Middle frontal gyrus (tissue), 1 donor: Measurements from ENCODE around the gene VIM.

Experiments used
- DNase-seq: peaks from one replicate; pipeline ENCODE4 v3.0.0-alpha.2; 2015; ENCODE audit warnings: low spot score; ENCODE audit errors: extremely low spot score

The VIM gene

DNA sequence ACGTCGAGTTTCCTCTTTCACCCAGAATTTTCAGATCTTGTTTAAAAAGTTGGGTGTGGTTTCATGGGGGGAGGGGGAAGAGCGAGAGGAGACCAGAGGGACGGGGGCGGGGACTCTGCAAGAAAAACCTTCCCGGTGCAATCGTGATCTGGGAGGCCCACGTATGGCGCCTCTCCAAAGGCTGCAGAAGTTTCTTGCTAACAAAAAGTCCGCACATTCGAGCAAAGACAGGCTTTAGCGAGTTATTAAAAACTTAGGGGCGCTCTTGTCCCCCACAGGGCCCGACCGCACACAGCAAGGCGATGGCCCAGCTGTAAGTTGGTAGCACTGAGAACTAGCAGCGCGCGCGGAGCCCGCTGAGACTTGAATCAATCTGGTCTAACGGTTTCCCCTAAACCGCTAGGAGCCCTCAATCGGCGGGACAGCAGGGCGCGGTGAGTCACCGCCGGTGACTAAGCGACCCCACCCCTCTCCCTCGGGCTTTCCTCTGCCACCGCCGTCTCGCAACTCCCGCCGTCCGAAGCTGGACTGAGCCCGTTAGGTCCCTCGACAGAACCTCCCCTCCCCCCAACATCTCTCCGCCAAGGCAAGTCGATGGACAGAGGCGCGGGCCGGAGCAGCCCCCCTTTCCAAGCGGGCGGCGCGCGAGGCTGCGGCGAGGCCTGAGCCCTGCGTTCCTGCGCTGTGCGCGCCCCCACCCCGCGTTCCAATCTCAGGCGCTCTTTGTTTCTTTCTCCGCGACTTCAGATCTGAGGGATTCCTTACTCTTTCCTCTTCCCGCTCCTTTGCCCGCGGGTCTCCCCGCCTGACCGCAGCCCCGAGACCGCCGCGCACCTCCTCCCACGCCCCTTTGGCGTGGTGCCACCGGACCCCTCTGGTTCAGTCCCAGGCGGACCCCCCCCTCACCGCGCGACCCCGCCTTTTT, at the start of gene VIM:
Gene VIM, plus strand, starts transcription at position 151 of the 925 bp plus-strand sequence. CDS start 1,182 bp downstream, outside the sequence.
- DNase-seq: no peak

DNA sequence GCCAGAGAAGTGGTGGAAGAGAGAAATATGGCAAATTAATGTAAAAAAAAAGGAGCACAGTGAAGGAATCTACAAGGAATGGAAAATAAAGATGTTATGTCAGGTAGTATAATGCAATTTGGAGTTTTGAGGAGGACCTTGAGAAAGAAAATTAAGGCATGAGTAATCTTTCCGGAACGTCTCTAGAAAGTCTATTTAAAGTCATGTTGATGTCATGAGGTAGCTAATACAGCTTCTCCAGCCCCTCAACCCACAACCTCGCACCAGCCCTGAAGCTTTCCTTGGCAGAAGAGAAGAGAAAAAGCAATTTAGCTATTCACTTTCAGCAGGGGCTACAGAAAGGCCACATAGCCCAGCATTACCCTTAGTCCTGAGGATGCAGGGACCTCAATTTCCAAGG, 49.0 kb upstream of the VIM start:
- no peak for DNase-seq

GRCh38 chr10:17181110-17181509, 46.9 kb upstream of the VIM start:
- DNase-seq: no peak

DNA sequence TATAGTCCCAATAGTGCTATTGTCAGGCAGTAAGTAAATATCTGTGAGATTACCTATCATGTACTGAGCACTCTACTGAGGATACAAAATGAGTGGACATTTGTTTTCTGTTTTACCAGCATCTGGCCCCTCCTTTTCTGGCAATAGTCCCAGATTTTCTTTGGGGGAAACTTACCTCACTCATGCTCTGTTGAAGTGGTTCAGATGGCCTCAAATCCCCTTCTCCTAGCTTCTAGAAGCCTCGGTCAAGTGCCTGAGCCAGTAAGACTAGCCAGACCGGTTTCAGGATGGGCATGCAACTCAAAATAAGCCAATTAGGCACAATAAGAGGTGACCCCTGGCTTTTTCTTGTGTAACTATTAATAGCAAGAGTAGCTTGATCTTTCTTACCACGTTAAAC, 46.3 kb upstream of the VIM start:
- DNase-seq: no peak

DNA sequence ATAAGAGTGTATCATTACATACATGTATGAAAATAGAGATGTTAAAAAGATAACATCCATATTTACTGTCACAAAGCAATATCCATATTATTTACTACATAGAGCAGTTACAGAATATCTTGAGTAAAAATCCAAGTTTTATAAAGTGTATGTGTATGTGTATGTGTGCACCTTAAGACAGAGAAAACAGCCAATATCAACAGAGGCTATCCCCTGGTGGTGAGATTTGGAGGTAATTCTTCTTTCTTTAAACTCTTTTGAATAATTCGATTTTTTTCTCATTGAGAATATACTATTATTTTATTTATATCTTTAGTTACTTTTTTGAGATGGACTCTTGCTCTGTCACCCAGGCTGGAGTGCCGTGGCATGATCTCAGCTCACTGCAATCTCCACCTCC, 44.9 kb upstream of the VIM start:
- DNase-seq: no peak

GRCh38 chr10:17185873-17186272, 42.2 kb upstream of the VIM start:
- DNase-seq: no peak

- no peak for DNase-seq
These were observed 39.3 kb upstream of the VIM start for GRCh38 chr10:17188644-17189172.

GRCh38 chr10:17190602-17191001, 37.4 kb upstream of the VIM start:
- no peak for DNase-seq

DNA sequence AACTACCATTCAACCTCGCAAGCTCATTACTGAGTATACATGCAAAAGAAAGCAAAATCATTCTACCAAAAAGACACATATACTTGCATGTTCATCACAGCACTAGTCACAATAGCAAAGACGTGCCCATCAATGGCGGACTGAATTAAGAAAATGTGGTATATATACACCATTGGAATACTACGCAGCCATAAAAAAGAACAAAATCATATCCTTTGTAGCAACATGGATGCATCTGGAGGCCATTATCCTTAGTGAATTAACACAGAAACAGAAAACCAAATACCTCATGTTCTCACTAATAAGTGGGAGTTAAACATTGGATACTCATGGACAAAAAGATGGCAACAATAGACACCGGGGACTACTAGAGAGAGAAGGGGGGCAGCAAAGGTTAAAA, 33.0 kb upstream of the VIM start:
- no peak for DNase-seq

DNA sequence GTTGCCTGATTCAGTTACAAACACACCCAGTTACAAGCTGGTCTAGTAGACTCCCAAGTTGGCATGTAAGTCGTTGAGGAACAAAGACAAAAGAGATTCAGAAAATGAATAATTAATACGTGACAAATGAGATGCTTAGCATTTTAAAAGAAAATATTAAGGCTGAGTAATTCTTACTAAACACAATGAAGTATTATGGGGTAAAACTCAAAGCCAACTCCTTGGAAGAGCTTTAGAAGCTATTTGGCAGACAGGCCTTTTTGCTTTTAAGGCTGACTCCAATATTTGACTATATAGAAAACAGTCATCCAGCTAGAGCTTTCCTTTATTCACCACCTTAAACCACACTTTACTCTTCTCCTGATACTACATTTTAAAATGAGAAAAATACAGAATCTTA, 32.0 kb upstream of the VIM start:
- DNase-seq: no peak

GRCh38 chr10:17196573-17196972, 31.5 kb upstream of the VIM start:
- no peak for DNase-seq

DNA sequence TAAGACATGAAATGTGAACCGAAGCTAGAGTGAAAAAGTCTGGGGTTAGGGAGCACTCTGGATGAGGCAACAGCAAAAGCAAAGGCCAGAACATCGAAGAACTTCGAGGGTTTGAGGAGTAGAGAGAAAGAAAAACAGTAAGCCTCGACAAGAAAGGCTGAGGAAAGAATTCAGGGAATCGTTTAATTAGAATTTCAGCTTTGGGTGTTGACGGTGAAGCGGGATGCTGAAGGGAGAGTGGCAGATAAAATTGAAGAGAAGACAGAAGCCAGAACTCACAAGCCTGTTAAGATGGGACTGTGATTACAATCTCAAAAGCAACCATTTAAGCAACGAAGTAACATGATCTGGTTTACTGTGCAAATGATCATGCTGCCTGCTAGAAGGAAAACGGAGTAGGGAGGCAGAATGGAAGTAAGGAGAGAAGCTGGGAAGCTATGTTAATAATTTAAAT, 28.7 kb upstream of the VIM start:
- DNase-seq: no peak

DNA sequence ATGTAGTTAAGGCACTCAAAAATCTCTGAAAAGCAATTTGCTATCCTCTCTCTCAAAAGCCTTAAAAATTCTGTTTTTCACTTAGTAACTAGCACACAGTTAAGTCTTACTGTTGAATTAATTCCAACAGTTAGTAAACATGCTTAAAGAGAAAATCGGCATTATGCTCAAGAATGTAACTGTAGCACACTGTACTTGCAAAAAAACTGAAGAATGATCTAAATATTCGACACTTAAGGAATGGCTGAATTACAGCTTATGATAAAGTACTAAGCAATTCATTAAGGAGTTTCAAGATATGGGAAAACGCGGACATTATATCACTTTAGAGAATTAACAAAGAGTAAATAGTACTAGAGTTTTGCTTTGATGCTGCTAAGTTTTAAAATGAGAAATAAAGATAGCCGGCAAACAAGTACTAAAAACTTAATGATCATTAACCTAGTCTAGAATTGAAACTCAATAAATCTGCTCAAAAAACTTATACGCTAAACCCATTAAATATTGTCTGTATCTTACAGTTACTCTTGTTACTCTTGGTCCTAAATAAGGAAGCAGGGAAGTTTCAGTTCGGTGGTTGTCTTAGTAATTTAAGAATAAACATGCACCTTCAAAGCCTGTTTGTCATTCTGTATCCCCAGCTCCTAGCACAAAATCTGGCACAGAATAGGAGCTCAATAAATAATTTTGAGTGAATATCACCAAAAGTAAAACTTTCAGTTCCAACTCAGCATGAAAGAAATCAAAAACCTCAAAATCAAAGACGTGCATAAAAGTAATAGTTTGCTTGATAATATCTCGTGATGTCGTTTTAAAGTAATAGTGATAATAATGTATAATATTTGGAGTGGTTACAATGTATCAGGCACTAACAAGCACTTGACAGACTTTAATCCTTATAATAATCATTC, 27.8 kb upstream of the VIM start:
- no peak for DNase-seq

DNA sequence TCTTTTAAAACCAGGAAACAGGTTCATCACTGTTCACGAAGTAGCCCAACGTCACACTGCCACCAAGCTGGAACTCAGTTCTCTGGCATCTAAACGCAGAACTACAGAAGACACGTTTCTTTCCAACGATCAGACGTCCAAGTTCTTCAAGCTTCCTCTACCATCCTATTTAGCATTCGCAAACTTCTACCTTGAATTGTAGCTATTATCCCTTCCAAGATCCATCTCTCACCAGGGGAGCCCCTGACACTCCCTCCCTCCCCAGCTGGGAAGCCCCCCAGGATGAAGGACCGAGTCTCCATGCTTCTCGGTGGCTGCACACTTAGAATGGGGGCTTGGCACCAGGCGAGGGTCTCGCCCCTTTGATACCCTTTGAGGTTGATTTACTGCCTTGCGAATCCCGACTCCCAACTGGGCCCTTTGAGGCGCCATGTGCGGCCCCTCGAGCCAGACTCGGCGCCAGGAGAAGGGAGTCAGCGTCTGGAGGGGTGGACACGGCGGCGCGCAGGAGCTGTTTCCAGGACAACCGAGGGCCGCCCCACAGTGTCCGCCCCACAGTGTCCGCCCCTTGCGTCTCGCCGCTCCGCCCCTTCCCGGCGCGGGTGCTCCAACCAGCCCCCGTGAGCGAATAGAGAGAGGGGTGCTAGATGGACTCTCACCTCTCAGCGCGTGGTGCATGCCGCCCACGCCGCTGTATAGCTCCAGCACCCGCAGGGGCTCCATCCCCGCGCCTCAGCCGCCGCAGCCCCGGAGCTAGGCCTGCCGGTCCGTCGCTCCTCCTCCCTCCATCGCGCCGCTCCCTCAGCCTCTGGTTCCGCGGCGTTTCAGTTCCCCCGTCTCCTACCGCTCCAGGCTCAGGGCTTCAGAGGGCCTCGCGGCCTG, 26.9 kb upstream of the VIM start, which contains the start of gene TRDMT1:
Gene TRDMT1, minus strand, starts transcription at position 761 of the 882 bp plus-strand sequence. Its CDS starts 38 bp downstream, at position 723.
- DNase-seq: peak; percentile 76

DNA sequence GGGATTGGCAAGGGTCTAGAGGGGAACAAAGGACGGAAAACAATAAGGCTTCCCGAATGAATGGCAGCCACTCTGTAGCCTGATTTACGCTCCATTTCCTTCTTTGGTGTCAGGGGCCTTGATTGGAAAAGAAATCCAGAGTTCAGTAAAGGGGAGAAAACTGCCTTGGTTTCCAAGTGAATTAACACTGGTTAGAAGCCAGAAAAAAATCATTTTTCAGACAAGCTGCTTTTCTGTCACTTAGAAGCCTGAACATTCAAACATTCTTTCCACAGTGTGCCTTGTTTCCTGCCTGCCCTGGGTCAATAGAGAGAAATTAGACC, 26.3 kb upstream of the VIM start:
- DNase-seq: no peak

DNA sequence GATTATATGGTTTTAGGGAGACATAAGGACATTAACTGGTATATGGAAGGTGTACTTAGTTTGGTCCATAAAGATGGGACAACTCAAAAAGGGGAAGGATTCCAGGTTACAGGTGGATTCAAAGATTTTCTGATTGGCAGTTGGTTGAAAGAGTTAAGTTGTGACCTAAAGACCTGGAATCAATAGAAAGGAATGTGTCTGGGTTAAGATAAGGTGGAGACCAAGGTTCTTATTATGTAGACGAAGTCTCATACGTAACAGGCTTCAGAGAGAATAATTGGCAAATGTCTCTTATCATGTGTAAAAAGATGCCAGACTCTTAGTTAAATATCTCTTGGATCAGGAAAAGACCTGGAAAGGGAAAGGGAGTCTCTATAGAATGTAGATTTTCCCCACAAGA, 25.5 kb upstream of the VIM start:
- DNase-seq: no peak

DNA sequence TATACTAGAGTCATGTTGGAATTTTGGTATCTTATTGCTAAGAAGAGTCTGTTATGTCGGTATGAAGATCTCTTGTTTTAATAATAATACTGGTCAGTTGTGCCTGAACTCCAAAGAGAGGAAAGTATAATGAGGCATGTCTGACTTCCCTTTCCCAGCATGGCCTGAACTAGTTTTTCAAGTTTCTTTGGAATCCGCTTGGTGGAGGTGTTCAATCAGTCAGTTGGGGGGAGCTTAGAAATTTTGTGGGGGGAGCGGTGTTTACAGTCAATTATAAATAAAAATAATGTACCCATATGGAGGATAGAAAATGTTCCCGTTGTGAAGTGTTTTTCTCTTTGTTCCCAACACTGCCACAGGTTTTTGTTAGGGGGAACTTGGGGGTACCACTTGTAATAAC, 25.0 kb upstream of the VIM start:
- no peak for DNase-seq

DNA sequence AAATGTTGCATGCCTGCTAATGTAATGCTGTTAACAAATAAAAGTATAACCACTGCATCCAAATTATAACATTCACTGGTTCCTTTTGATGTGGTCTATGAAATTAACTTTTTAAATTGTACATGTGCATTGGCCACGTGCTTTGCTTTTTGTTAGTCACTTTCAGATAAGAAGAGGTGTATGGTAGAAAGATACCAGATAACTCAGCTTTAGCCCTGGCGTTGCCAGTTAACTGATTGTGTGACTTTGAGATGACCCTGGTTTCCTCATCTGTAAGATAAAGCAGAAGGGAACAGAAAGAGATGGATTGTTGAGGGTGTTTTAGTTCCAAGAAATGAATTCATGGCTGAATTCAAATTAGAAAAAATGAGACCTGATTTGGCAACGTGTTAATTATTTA, 24.6 kb upstream of the VIM start:
- no peak for DNase-seq

- no peak for DNase-seq
These were observed 21.8 kb upstream of the VIM start for GRCh38 chr10:17206210-17206709.

DNA sequence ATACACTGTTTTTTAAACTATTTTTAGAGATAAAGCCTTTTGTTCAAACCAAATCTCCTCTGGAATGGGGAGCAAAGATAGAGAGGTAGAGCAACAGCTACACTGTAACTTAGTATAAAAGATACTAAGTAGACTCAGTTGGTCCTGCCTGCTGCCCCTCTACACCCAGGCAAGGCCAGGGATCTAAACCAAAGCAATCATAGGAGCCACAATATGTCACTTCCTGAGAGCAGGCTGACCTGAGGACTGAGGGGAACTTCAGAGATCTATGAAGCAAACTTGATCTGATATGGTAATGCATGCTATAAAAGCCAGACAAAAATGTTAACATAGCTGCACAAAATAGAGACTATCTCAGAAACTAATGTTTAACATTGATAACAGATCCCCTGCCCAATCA, 19.6 kb upstream of the VIM start:
- DNase-seq: no peak

GRCh38 chr10:17209302-17209701, 18.7 kb upstream of the VIM start:
- no peak for DNase-seq
